HUES6 (cell line): ENCODE results near the gene SYTL5.

ENCODE experiments used
- H3K27ac ChIP-seq: 2 replicates; pipeline ENCODE4 v1.7.0; 2013; ENCODE audit warnings: low read depth, mild to moderate bottlenecking, low read length, inconsistent platforms
- H3K27me3 ChIP-seq: 2 replicates; pipeline ENCODE4 v1.6.1; 2013; ENCODE audit warnings: low read length; ENCODE audit not compliant: control insufficient read depth, insufficient read depth
- H3K36me3 ChIP-seq: 2 replicates; pipeline ENCODE4 v1.6.1; 2013; ENCODE audit warnings: low read length; ENCODE audit not compliant: control insufficient read depth, insufficient read depth
- H3K4me1 ChIP-seq: 2 replicates; pipeline ENCODE4 v1.6.1; 2013; ENCODE audit warnings: low read length; ENCODE audit not compliant: control insufficient read depth, insufficient read depth
- H3K4me3 ChIP-seq: 2 replicates; pipeline ENCODE4 v1.5.1; 2013; ENCODE audit warnings: low read depth, low read length
- H3K9ac ChIP-seq: one replicate; pipeline ENCODE4 v1.6.1; 2013; ENCODE audit warnings: mild to moderate bottlenecking, low read length
- H3K9me3 ChIP-seq: 2 replicates; pipeline ENCODE4 v1.6.1; 2013; ENCODE audit warnings: low read depth, low read length; ENCODE audit not compliant: control insufficient read depth, insufficient read depth

Gene SYTL5

GRCh38 chrX:38170556-38170955 lies 164.2 kb downstream of the SYTL5 start:
- no peaks in the 10 kb centered on the region for H3K9me3 ChIP-seq
- H3K27ac ChIP-seq, result no peak overlapping the region
- H3K36me3 ChIP-seq, result no peaks in the 10 kb centered on the region
- H3K27me3 ChIP-seq, result no peaks in the 10 kb centered on the region
- no peak overlapping the region for H3K4me3 ChIP-seq
- H3K4me1 ChIP-seq, result peaks cover 10% of the 10 kb centered on the region
- H3K9ac ChIP-seq, result no peak overlapping the region

GRCh38 chrX:38172596-38172995 lies 166.2 kb downstream of the SYTL5 start:
- no peaks in the 10 kb centered on the region for H3K9me3 ChIP-seq
- no peak overlapping the region for H3K4me3 ChIP-seq
- no peak overlapping the region for H3K27ac ChIP-seq
- H3K27me3 ChIP-seq, result no peaks in the 10 kb centered on the region
- no peaks in the 10 kb centered on the region for H3K36me3 ChIP-seq
- H3K4me1 ChIP-seq, result peaks cover 10% of the 10 kb centered on the region
- H3K9ac ChIP-seq, result no peak overlapping the region

GRCh38 chrX:38175139-38175538 lies 168.8 kb downstream of the SYTL5 start:
- Histone ChIP-seq H3K27me3 (no peaks in the 10 kb centered on the region; the same call in 1 of the 2 replicates), H3K9ac (no peak overlapping the region), H3K4me1 (peaks cover 16% of the 10 kb centered on the region), H3K9me3 (no peaks in the 10 kb centered on the region), H3K36me3 (no peaks in the 10 kb centered on the region), H3K4me3 (no peak overlapping the region), H3K27ac (no peak overlapping the region)

GRCh38 chrX:38178396-38178795 lies 172.0 kb downstream of the SYTL5 start:
- H3K4me1 ChIP-seq, result peaks cover 6% of the 10 kb centered on the region
- H3K4me3 ChIP-seq, result no peak overlapping the region
- no peaks in the 10 kb centered on the region for H3K9me3 ChIP-seq
- no peaks in the 10 kb centered on the region; the same call in 1 of the 2 replicates for H3K27me3 ChIP-seq
- H3K9ac ChIP-seq, result no peak overlapping the region
- no peak overlapping the region for H3K27ac ChIP-seq
- H3K36me3 ChIP-seq, result no peaks in the 10 kb centered on the region
